HepG2 (cell line): ENCODE data around the gene RNF25. TPM values are rescaled to one million over a fixed set of nuclear protein-coding genes. Genes with fewer than 3 reads are reported as not detected.

Source experiments
- ATF1 ChIP-seq: IDR thresholded peaks from 2 replicates; pipeline ENCODE4 v1.6.1; 2016; ENCODE audit warnings: mild to moderate bottlenecking, control low read depth
- ATM ChIP-seq: fragments of 450-650 bp; IDR thresholded peaks from 2 replicates; pipeline ENCODE4 v1.7.1; 2017; ENCODE audit warnings: mild to moderate bottlenecking, borderline replicate concordance
- CEBPZ ChIP-seq: IDR thresholded peaks from 2 replicates; pipeline ENCODE4 v1.6.1; 2012; ENCODE audit warnings: low read length, improper control_type of control experiment
- ETV5 ChIP-seq: IDR thresholded peaks from 2 replicates; pipeline ENCODE4 v1.6.1; 2018; ENCODE audit warnings: missing biosample characterization, missing genetic modification reagents, inconsistent platforms, borderline replicate concordance
- GATAD1 ChIP-seq: IDR thresholded peaks from 2 replicates; pipeline ENCODE4 v1.6.1; 2016; ENCODE audit warnings: missing genetic modification reagents, missing compliant biosample characterization
- HIC2 ChIP-seq: sonication (generic); formaldehyde crosslinking; IDR thresholded peaks from 2 replicates; pipeline ENCODE4 v1.9.0; 2022; ENCODE audit warnings: low read depth, missing genetic modification reagents
- HMG20B ChIP-seq: conservative IDR thresholded peaks from 2 replicates; pipeline ENCODE4 v1.6.1; 2016; ENCODE audit warnings: missing genetic modification reagents, missing compliant biosample characterization
- HNF4A ChIP-seq: sonication (generic); formaldehyde crosslinking; IDR thresholded peaks from 2 replicates; pipeline ENCODE4 v1.4.0; 2020; ENCODE audit warnings: missing genetic modification reagents
- KAT8 ChIP-seq: IDR thresholded peaks from 2 replicates; pipeline ENCODE4 v1.6.1; 2016; ENCODE audit warnings: missing genetic modification reagents, missing compliant biosample characterization
- NFYC ChIP-seq: IDR thresholded peaks from 2 replicates; pipeline ENCODE4 v1.6.1; 2016; ENCODE audit warnings: missing genetic modification reagents, missing compliant biosample characterization
- NONO ChIP-seq, 2 experiments: fragments of 450-650 bp in 1 of 2; sonication (generic) in 1 of 2; formaldehyde crosslinking in 1 of 2; IDR thresholded peaks in 1 of 2; conservative IDR thresholded peaks in 1 of 2; 2 replicates each; pipeline versions ENCODE4 v1.6.1 to v1.8.0; 2017 to 2022; ENCODE audit warnings: mild to moderate bottlenecking in 1 of 2, missing genetic modification reagents in 1 of 2, moderate library complexity in 1 of 2
- NRL ChIP-seq: sonication (generic); formaldehyde crosslinking; IDR thresholded peaks from 2 replicates; pipeline ENCODE4 v1.5.0; 2020; ENCODE audit warnings: missing genetic modification reagents, mild to moderate bottlenecking, moderate library complexity, borderline replicate concordance
- PRDM4 ChIP-seq: sonication (generic); formaldehyde crosslinking; IDR thresholded peaks from 2 replicates; pipeline ENCODE4 v1.9.0; 2021; ENCODE audit warnings: missing genetic modification reagents, borderline replicate concordance
- TFE3 ChIP-seq: IDR thresholded peaks from 2 replicates; pipeline ENCODE4 v1.6.1; 2016
- ZMYM4 ChIP-seq: sonication (generic); formaldehyde crosslinking; IDR thresholded peaks from 2 replicates; pipeline ENCODE4 v1.8.1; 2023; ENCODE audit warnings: mild to moderate bottlenecking, missing genetic modification reagents
- ZNF280B ChIP-seq: sonication (generic); formaldehyde crosslinking; IDR thresholded peaks from 2 replicates; pipeline ENCODE4 v1.5.0; 2020; ENCODE audit warnings: missing genetic modification reagents, mild to moderate bottlenecking, borderline replicate concordance
- ZNF770 ChIP-seq: sonication (generic); formaldehyde crosslinking; IDR thresholded peaks from 2 replicates; pipeline ENCODE4 v1.5.0; 2020; ENCODE audit warnings: mild to moderate bottlenecking, missing genetic modification reagents
- polyA plus RNA-seq, 8 experiments: library from polyadenylated mRNA; depleted of rRNA in 3 of 8; stranded (reverse) in 7 of 8; unstranded in 1 of 8; fragments of >200 nt; fragmentation: Illumina TruSeq in 4 of 8; extraction: Trizol in 4 of 8; gene quantifications; 2 replicates each; pipeline versions ENCODE4 v1.2.1 to v1.2.3, GENCODE V29; 2011 to 2016; ENCODE audit warnings: low read depth in 4 of 8, missing spikeins in 1 of 8, mixed read lengths in 1 of 8; ENCODE audit not compliant: insufficient read depth in 1 of 8
- total RNA-seq, 5 experiments: library from RNA; depleted of rRNA; stranded (reverse); fragments of >200 nt; fragmentation: Illumina TruSeq; extraction: Trizol; gene quantifications; 2 replicates each; pipeline ENCODE4 v1.2.3, GENCODE V29; 2016; ENCODE audit warnings: low read depth in 1 of 5

Gene RNF25
- total and polyA plus RNA-seq, 2 of the 13 experiments (the other 11 are each of a cell fraction or from before 2014, with no cell fraction given), result 37.0 to 87.6 TPM

- TF ChIP-seq TFE3 (CRISPR knock-in tag) (no peak), ZNF280B (CRISPR knock-in tag) (0 out of 2 replicates have a peak, but pooled peaks have one; percentile 80), HIC2 (CRISPR knock-in tag) (peak; percentile 89), ZNF770 (CRISPR knock-in tag) (no peak), NRL (CRISPR knock-in tag) (peak; percentile 78; the same call in 1 of the 2 replicates), CEBPZ (no peak), ZMYM4 (CRISPR knock-in tag) (0 out of 2 replicates have a peak, but pooled peaks have one; percentile 24), NONO (IDR thresholded peaks at IDR 0.05) (no peak), NONO (CRISPR knock-in tag; conservative IDR thresholded peaks at IDR 0.05) (no peak), ATF1 (CRISPR knock-in tag) (no peak), KAT8 (CRISPR knock-in tag) (no peak), NFYC (CRISPR knock-in tag) (no peak), ATM (no peak), HNF4A (CRISPR knock-in tag) (peak; percentile 74), ETV5 (CRISPR knock-in tag) (no peak), HMG20B (CRISPR knock-in tag) (no peak), GATAD1 (CRISPR knock-in tag) (no peak), PRDM4 (no peak)
These were observed 55.9 kb downstream of the RNF25 start (continued) for GRCh38 chr2:218615868-218616315.
